Right atrium auricular region (tissue), 2 donors: ENCODE measurements around the gene INS. TPM values are rescaled to one million over a fixed set of nuclear protein-coding genes. Genes with fewer than 3 reads are reported as not detected.
"Not testable (repeated sequence)": the region's sequence is repeated elsewhere in the genome, so short reads cannot be mapped to it uniquely, and the experiment has no call there.

Experiments
- DNase-seq: peaks from one replicate; pipeline ENCODE4 v3.0.0-alpha.2; 2019; ENCODE audit warnings: low spot score
- H3K27ac ChIP-seq, 2 donors: fragments of 200-600 bp; sonication (generic); 1 replicate in 1 of 2; 2 replicates in 1 of 2; pipeline ENCODE4 v1.5.1; 2016 to 2019
- H3K27me3 ChIP-seq, 2 donors: fragments of 200-600 bp; sonication (generic); one replicate each; pipeline versions ENCODE4 v1.5.1 to v1.6.0; 2017 to 2019
- H3K36me3 ChIP-seq: fragments of 200-600 bp; sonication (generic); one replicate; pipeline ENCODE4 v1.5.1; 2016
- H3K4me1 ChIP-seq, 2 donors: fragments of 200-600 bp; sonication (generic); one replicate each; pipeline versions ENCODE4 v1.5.1 to v1.6.0; 2017 to 2019
- H3K4me3 ChIP-seq, 2 donors: fragments of 200-600 bp; sonication (generic); 1 replicate in 1 of 2; 2 replicates in 1 of 2; pipeline ENCODE4 v1.5.1; 2017 to 2019; ENCODE audit warnings: mild to moderate bottlenecking in 1 of 2, moderate library complexity in 1 of 2
- H3K9me3 ChIP-seq, 2 donors: fragments of 200-600 bp; sonication (generic); one replicate each; pipeline ENCODE4 v1.5.1; 2019
- total RNA-seq, 2 donors: library from RNA; depleted of rRNA; stranded (reverse); fragments of >200 nt; gene quantifications; one replicate each; pipeline ENCODE4 v1.1.0, GENCODE V29; 2016
- TF ChIP-seq, protein P1 (sequence below), 2 donors: fragments of 200-600 bp; sonication (generic); IDR thresholded peaks; one replicate each; pipeline ENCODE4 v1.5.1; 2019; ENCODE audit warnings: antibody characterized with exemption in 2 of 2

Gene INS
- total RNA-seq, 2 donors from 2014 or later: not detected

- Histone ChIP-seq H3K9me3 (no peaks in the 10 kb centered on the region), H3K36me3 (no peaks in the 10 kb centered on the region), H3K4me3 (no peak overlapping the region), H3K27ac (no peak overlapping the region), H3K27me3 (no peaks in the 10 kb centered on the region), H3K4me1 (no peaks in the 10 kb centered on the region)
- no peak for DNase-seq
- TF ChIP-seq, protein P1, sequence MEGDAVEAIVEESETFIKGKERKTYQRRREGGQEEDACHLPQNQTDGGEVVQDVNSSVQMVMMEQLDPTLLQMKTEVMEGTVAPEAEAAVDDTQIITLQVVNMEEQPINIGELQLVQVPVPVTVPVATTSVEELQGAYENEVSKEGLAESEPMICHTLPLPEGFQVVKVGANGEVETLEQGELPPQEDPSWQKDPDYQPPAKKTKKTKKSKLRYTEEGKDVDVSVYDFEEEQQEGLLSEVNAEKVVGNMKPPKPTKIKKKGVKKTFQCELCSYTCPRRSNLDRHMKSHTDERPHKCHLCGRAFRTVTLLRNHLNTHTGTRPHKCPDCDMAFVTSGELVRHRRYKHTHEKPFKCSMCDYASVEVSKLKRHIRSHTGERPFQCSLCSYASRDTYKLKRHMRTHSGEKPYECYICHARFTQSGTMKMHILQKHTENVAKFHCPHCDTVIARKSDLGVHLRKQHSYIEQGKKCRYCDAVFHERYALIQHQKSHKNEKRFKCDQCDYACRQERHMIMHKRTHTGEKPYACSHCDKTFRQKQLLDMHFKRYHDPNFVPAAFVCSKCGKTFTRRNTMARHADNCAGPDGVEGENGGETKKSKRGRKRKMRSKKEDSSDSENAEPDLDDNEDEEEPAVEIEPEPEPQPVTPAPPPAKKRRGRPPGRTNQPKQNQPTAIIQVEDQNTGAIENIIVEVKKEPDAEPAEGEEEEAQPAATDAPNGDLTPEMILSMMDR (IDR thresholded peaks at IDR 0.05): no peak
Measured at GRCh38 chr11:2126520-2127085, 34.4 kb downstream of the INS start.

DNA sequence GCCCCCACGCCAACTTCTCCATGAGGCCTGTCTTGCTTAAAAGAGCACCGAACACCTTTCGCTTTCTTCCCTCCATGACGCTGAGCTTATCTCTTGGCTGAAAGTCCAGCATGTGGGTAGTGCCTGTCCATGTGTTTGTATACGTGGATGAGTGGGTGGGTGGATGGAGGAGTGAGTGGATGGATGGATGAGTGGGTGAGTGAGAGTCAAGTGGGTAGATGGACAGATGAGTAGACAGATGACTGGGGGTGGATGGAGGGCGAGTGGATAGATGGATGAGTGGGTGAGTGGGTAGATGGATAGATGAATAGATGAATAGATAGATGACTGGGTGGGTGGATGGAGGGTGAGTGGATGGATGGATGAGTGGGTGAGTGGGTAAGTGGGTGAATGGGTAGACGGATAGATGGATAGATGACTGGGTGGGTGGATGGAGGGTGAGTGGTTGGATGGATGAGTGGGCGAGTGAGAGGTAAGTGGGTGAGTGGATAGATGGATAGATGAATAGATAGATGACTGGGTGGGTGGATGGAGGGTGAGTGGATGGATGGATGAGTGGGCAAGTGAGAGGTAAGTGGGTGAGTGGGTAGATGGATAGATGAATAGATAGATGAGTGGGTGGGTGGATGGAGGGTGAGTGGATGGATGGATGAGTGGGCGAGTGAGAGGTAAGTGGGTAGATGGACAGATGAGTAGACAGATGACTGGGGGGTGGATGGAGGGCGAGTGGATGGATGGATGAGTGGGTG is 36.1 kb downstream of the INS start:
- not testable (repeated sequence) for H3K9me3 ChIP-seq, H3K4me3 ChIP-seq, H3K36me3 ChIP-seq, H3K27ac ChIP-seq, H3K27me3 ChIP-seq, DNase-seq, H3K4me1 ChIP-seq

DNA sequence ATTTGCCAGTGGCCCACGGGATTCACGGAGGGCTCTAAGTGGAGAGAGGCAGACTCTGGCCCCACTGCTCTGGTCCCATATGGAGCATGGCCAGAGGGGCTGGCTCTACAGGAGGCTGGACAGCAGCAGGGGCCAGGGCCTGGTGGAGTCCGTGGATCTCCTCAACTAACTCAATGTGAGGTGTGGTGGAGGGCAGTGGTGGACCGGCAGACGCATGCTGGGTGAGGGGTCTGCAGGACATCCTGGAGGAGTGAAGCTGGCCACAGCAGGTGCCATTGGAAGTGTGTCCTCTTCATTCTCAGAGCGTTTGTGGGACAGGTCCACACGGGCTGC is 37.4 kb downstream of the INS start:
- Histone ChIP-seq H3K27ac (no peak overlapping the region), H3K4me3 (no peak overlapping the region), H3K9me3 (no peaks in the 10 kb centered on the region), H3K27me3 (no peaks in the 10 kb centered on the region), H3K36me3 (no peaks in the 10 kb centered on the region), H3K4me1 (no peaks in the 10 kb centered on the region)
- TF ChIP-seq, protein P1 (IDR thresholded peaks at IDR 0.05): no peak
- DNase-seq: no peak

- H3K9me3 ChIP-seq: no peaks in the 10 kb centered on the region
- TF ChIP-seq, protein P1 (IDR thresholded peaks at IDR 0.05): no peak
- no peaks in the 10 kb centered on the region for H3K36me3 ChIP-seq
- H3K27ac ChIP-seq: no peak overlapping the region
- no peak for DNase-seq
- no peaks in the 10 kb centered on the region for H3K4me1 ChIP-seq
- no peaks in the 10 kb centered on the region for H3K27me3 ChIP-seq
- H3K4me3 ChIP-seq: no peak overlapping the region
Measured at GRCh38 chr11:2122907-2123627, 37.9 kb downstream of the INS start.

DNA sequence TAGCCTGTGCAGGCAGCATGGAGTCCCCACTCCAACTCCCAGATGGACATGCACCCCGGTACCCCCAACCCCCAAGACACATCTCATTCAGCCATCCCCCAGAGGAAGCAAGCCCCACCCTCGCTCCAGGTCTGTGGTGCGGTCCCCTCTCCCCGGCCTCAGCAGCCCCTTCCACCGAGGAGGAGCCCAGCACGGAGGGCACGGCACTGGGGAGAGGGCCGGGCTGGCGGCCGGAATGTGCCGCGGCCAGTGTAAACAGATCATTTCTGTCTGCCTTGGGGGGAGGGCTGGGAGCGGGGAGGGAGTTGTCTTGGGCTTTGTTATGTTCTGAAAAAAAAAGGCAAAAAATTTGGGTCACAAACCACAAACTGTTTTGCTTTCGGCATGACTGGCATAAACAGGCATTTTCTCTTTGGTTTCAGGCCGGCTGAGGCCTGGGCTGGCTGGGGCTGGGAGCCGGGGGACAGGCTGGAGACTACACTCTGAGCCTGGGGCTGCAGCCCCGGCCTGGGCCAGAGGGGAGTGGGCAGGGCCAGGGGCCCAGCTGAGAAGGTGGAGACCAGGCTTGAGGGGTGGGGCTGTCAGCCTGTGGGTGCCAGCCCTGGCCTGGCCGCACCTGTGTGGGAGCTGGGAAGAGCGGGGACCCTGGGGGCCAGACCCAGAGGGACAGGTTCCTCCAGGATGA is 38.6 kb downstream of the INS start:
- DNase-seq: no peak
- Histone ChIP-seq H3K4me1 (no peaks in the 10 kb centered on the region), H3K27ac (no peak overlapping the region), H3K27me3 (no peaks in the 10 kb centered on the region), H3K36me3 (no peaks in the 10 kb centered on the region), H3K4me3 (no peak overlapping the region), H3K9me3 (peaks cover 0 to 1% of the 10 kb centered on the region in 2 donors)
- TF ChIP-seq, protein P1 (IDR thresholded peaks at IDR 0.05): no peak
